Hepatocyte (in vitro differentiated cells): ENCODE measurements around the gene BTK.

Source experiments
- EZH2 ChIP-seq: fragments of 200-600 bp; sonication (generic); IDR thresholded peaks from 2 replicates; pipeline ENCODE4 v1.6.1; 2016; ENCODE audit warnings: antibody characterized with exemption, mild to moderate bottlenecking, borderline replicate concordance
- TF ChIP-seq, protein P1 (sequence below): fragments of 200-600 bp; sonication (generic); IDR thresholded peaks from 2 replicates; pipeline ENCODE4 v1.5.1; 2016; ENCODE audit warnings: antibody characterized with exemption, mild to moderate bottlenecking; ENCODE audit not compliant: poor library complexity

GRCh38 chrX:101386542-101386885 is 523 bp upstream of the BTK start:
- no peak for TF ChIP-seq EZH2
- TF ChIP-seq, protein P1, sequence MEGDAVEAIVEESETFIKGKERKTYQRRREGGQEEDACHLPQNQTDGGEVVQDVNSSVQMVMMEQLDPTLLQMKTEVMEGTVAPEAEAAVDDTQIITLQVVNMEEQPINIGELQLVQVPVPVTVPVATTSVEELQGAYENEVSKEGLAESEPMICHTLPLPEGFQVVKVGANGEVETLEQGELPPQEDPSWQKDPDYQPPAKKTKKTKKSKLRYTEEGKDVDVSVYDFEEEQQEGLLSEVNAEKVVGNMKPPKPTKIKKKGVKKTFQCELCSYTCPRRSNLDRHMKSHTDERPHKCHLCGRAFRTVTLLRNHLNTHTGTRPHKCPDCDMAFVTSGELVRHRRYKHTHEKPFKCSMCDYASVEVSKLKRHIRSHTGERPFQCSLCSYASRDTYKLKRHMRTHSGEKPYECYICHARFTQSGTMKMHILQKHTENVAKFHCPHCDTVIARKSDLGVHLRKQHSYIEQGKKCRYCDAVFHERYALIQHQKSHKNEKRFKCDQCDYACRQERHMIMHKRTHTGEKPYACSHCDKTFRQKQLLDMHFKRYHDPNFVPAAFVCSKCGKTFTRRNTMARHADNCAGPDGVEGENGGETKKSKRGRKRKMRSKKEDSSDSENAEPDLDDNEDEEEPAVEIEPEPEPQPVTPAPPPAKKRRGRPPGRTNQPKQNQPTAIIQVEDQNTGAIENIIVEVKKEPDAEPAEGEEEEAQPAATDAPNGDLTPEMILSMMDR: no peak
